GM23248 (cell line): Measurements from ENCODE around the gene TMEM17. TPM values are rescaled to one million over a fixed set of nuclear protein-coding genes. Genes with fewer than 3 reads are reported as not detected.
A peak's percentile ranks its signal among the peaks of the same experiment; 100 is the strongest.

ENCODE experiments used
- DNase-seq: peaks from one replicate; pipeline ENCODE4 v3.0.0-alpha.2; 2015
- H2AFZ ChIP-seq: fragments of 200-600 bp; sonication (generic); 2 replicates; pipeline ENCODE4 v1.6.1; 2016; ENCODE audit warnings: antibody characterized with exemption
- H3F3A ChIP-seq: fragments of 200-600 bp; sonication (generic); 2 replicates; pipeline ENCODE4 v1.6.1; 2016; ENCODE audit warnings: mild to moderate bottlenecking, antibody characterized with exemption, mixed run types; ENCODE audit not compliant: insufficient read depth
- H3K27ac ChIP-seq: fragments of 200-600 bp; sonication (generic); 2 replicates; pipeline ENCODE4 v1.5.1; 2016; ENCODE audit warnings: mild to moderate bottlenecking
- H3K27me3 ChIP-seq: fragments of 200-600 bp; sonication (generic); replicated peaks from 2 replicates; pipeline ENCODE4 v1.6.1; 2016; ENCODE audit warnings: mild to moderate bottlenecking; ENCODE audit not compliant: insufficient read depth
- H3K36me3 ChIP-seq: fragments of 200-600 bp; sonication (generic); 2 replicates; pipeline ENCODE4 v1.6.1; 2016; ENCODE audit warnings: low read depth, mild to moderate bottlenecking
- H3K4me1 ChIP-seq: fragments of 200-600 bp; sonication (generic); 2 replicates; pipeline ENCODE4 v1.6.1; 2016; ENCODE audit warnings: mild to moderate bottlenecking; ENCODE audit not compliant: insufficient read depth
- H3K4me2 ChIP-seq: fragments of 200-600 bp; sonication (generic); one replicate; pipeline ENCODE4 v1.6.1; 2016; ENCODE audit warnings: mild to moderate bottlenecking; ENCODE audit not compliant: unreplicated experiment
- H3K4me3 ChIP-seq: fragments of 200-600 bp; sonication (generic); 2 replicates; pipeline ENCODE4 v1.5.1; 2016; ENCODE audit warnings: mild to moderate bottlenecking
- H3K79me2 ChIP-seq: fragments of 200-600 bp; sonication (generic); 2 replicates; pipeline ENCODE4 v1.6.1; 2016; ENCODE audit warnings: mild to moderate bottlenecking; ENCODE audit not compliant: insufficient read depth
- H3K9ac ChIP-seq: fragments of 200-600 bp; sonication (generic); 2 replicates; pipeline ENCODE4 v1.6.1; 2016; ENCODE audit warnings: mild to moderate bottlenecking
- H3K9me2 ChIP-seq: fragments of 200-600 bp; sonication (generic); 2 replicates; pipeline ENCODE4 v1.6.1; 2016; ENCODE audit warnings: mixed run types, mild to moderate bottlenecking, moderate library complexity; ENCODE audit not compliant: insufficient read depth
- H3K9me3 ChIP-seq: fragments of 200-600 bp; sonication (generic); one replicate; pipeline ENCODE4 v1.6.1; 2017; ENCODE audit warnings: low read depth
- H4K20me1 ChIP-seq: fragments of 200-600 bp; sonication (generic); 2 replicates; pipeline ENCODE4 v1.6.0; 2016; ENCODE audit not compliant: insufficient read depth
- EZH2 ChIP-seq: fragments of 200-600 bp; sonication (generic); IDR thresholded peaks from 2 replicates; pipeline ENCODE4 v1.6.1; 2018; ENCODE audit warnings: antibody characterized with exemption, mild to moderate bottlenecking; ENCODE audit not compliant: insufficient read depth, poor library complexity, severe bottlenecking
- EZH2phosphoT487 ChIP-seq: fragments of 200-600 bp; sonication (generic); IDR thresholded peaks from 2 replicates; pipeline ENCODE4 v1.6.1; 2018; ENCODE audit warnings: antibody characterized with exemption, moderate library complexity, mild to moderate bottlenecking, low read depth; ENCODE audit not compliant: insufficient read depth
- WGBS, 2 experiments: methylation state at CpG; one replicate each; pipeline ENCODE4 v1.1.6; 2015 to 2017; ENCODE audit warnings: low lambda C conversion rate in 2 of 2, low coverage in 1 of 2; ENCODE audit errors: missing lambda C conversion rate in 2 of 2; 5-methylcytosine and 5-hydroxymethylcytosine counted together
- in situ Hi-C: fragments of 300-500 bp; cut with MboI; formaldehyde crosslinking; loops from 2 replicates; pipeline ENCODE4 v1.15.0; 2020
- polyA plus RNA-seq: library from polyadenylated mRNA; unstranded; fragments of >200 nt; fragmentation: Nextera tagmentation; extraction: Ambion mirVana; gene quantifications from 2 replicates; pipeline ENCODE4 v1.2.1, GENCODE V29; 2016
- total RNA-seq: library from RNA; depleted of rRNA; stranded (reverse); fragments of >200 nt; shearing (Covaris generic); gene quantifications from 2 replicates; pipeline ENCODE4 v1.2.3, GENCODE V29; 2014

The TMEM17 gene
- total and polyA plus RNA-seq, 2 experiments from 2014 or later, result 3.7 to 5.7 TPM

GRCh38 chr2:62495761-62496160 lies 10.2 kb downstream of the TMEM17 start:
- no peaks in the 10 kb centered on the region for H3K36me3 ChIP-seq
- H3K4me1 ChIP-seq, result peaks cover 11% of the 10 kb centered on the region; the same call in 1 of the 2 replicates
- no peaks in the 10 kb centered on the region for H3F3A ChIP-seq
- H3K4me2 ChIP-seq, result no peak overlapping the region
- H3K79me2 ChIP-seq, result no peaks in the 10 kb centered on the region
- H3K27me3 ChIP-seq, result no peaks in the 10 kb centered on the region
- in situ Hi-C loops, result no loop called here
- no peaks in the 10 kb centered on the region for H4K20me1 ChIP-seq
- H3K4me3 ChIP-seq, result no peak overlapping the region
- H3K9me3 ChIP-seq, result no peaks in the 10 kb centered on the region
- DNase-seq, result no peak
- H3K27ac ChIP-seq, result no peak overlapping the region
- TF ChIP-seq EZH2 (no peak), EZH2phosphoT487 (no peak)
- 90 to 98% methylated on average over 2 of the region's 2 CpGs for WGBS, 2 experiments
- no peak overlapping the region for H2AFZ ChIP-seq
- no peak overlapping the region for H3K9ac ChIP-seq
- H3K9me2 ChIP-seq, result no peaks in the 10 kb centered on the region

GRCh38 chr2:62492048-62492447 lies 13.9 kb downstream of the TMEM17 start:
- Histone ChIP-seq H3K27ac (no peak overlapping the region), H3K9me3 (no peaks in the 10 kb centered on the region), H3F3A (no peaks in the 10 kb centered on the region), H4K20me1 (no peaks in the 10 kb centered on the region), H3K4me3 (no peak overlapping the region), H3K4me2 (no peak overlapping the region), H3K79me2 (no peaks in the 10 kb centered on the region), H2AFZ (no peak overlapping the region), H3K27me3 (no peaks in the 10 kb centered on the region), H3K4me1 (peaks cover 10% of the 10 kb centered on the region), H3K36me3 (no peaks in the 10 kb centered on the region), H3K9me2 (no peaks in the 10 kb centered on the region), H3K9ac (no peak overlapping the region)
- TF ChIP-seq EZH2phosphoT487, result no peak
- no peak for TF ChIP-seq EZH2
- 93 to 95% methylated on average over 2 of the region's 2 CpGs for WGBS, 2 experiments
- in situ Hi-C loops, result no loop called here
- no peak for DNase-seq

- Histone ChIP-seq H3K79me2 (no peaks in the 10 kb centered on the region), H3K4me1 (peaks cover 19% of the 10 kb centered on the region), H3F3A (peaks cover 12% of the 10 kb centered on the region; the same call in 1 of the 2 replicates), H3K9ac (no peak overlapping the region), H3K9me3 (no peaks in the 10 kb centered on the region), H3K9me2 (no peaks in the 10 kb centered on the region), H4K20me1 (no peaks in the 10 kb centered on the region), H3K4me2 (no peak overlapping the region), H3K4me3 (no peak overlapping the region), H3K36me3 (no peaks in the 10 kb centered on the region), H3K27me3 (no peaks in the 10 kb centered on the region), H2AFZ (no peak overlapping the region), H3K27ac (no peak overlapping the region)
- DNase-seq, result no peak
- TF ChIP-seq EZH2, result no peak
- no peak for TF ChIP-seq EZH2phosphoT487
- in situ Hi-C loops, result no loop called here
- WGBS, 2 experiments, result 55 to 58% methylated on average over 1 of the region's 1 CpG
Observed at GRCh38 chr2:62489702-62490101, 16.3 kb downstream of the TMEM17 start.

GRCh38 chr2:62489162-62489561 lies 16.8 kb downstream of the TMEM17 start:
- H3K4me1 ChIP-seq, result peaks cover 19% of the 10 kb centered on the region
- no peak overlapping the region; the same call in 1 of the 2 replicates for H3K27ac ChIP-seq
- peaks cover 12% of the 10 kb centered on the region; the same call in 1 of the 2 replicates for H3F3A ChIP-seq
- H3K4me2 ChIP-seq, result no peak overlapping the region
- peak; percentile 61 for DNase-seq
- H3K27me3 ChIP-seq, result no peaks in the 10 kb centered on the region
- TF ChIP-seq EZH2phosphoT487 (no peak), EZH2 (no peak)
- no peak overlapping the region for H3K4me3 ChIP-seq
- no peaks in the 10 kb centered on the region for H3K9me2 ChIP-seq
- no peaks in the 10 kb centered on the region for H3K9me3 ChIP-seq
- in situ Hi-C loops, result no loop called here
- no peaks in the 10 kb centered on the region for H3K79me2 ChIP-seq
- 6 to 9% methylated on average over 4 of the region's 4 CpGs for WGBS, 2 experiments
- H4K20me1 ChIP-seq, result no peaks in the 10 kb centered on the region
- no peak overlapping the region for H3K9ac ChIP-seq
- H2AFZ ChIP-seq, result peak overlapping the region; percentile 12; the same call in 1 of the 2 replicates
- H3K36me3 ChIP-seq, result no peaks in the 10 kb centered on the region

GRCh38 chr2:62486439-62486765 lies 19.6 kb downstream of the TMEM17 start:
- H3K36me3 ChIP-seq, result no peaks in the 10 kb centered on the region
- H4K20me1 ChIP-seq, result no peaks in the 10 kb centered on the region
- in situ Hi-C loops, result no loop called here
- H3F3A ChIP-seq, result peaks cover 12% of the 10 kb centered on the region; the same call in 1 of the 2 replicates
- no peak overlapping the region for H3K4me3 ChIP-seq
- TF ChIP-seq EZH2 (no peak), EZH2phosphoT487 (no peak)
- no peaks in the 10 kb centered on the region for H3K9me2 ChIP-seq
- no peaks in the 10 kb centered on the region for H3K79me2 ChIP-seq
- H3K9me3 ChIP-seq, result no peaks in the 10 kb centered on the region
- DNase-seq, result peak; percentile 37
- no peak overlapping the region for H3K9ac ChIP-seq
- H3K4me2 ChIP-seq, result peak overlapping the region; percentile 3
- WGBS, 2 experiments, result 83 to 95% methylated on average over 1 of the region's 1 CpG
- no peak overlapping the region for H2AFZ ChIP-seq
- H3K27me3 ChIP-seq, result no peaks in the 10 kb centered on the region
- H3K27ac ChIP-seq, result no peak overlapping the region
- H3K4me1 ChIP-seq, result peaks cover 19% of the 10 kb centered on the region
